Measurements from ENCODE around the gene CRELD1. TPM values are rescaled to one million over a fixed set of nuclear protein-coding genes. Genes with fewer than 3 reads are reported as not detected.

CRELD1 gene
- polyA plus RNA-seq, 12 donors, result 22.1 to 47.0 (median 31.3) TPM; not detected in 1

DNA sequence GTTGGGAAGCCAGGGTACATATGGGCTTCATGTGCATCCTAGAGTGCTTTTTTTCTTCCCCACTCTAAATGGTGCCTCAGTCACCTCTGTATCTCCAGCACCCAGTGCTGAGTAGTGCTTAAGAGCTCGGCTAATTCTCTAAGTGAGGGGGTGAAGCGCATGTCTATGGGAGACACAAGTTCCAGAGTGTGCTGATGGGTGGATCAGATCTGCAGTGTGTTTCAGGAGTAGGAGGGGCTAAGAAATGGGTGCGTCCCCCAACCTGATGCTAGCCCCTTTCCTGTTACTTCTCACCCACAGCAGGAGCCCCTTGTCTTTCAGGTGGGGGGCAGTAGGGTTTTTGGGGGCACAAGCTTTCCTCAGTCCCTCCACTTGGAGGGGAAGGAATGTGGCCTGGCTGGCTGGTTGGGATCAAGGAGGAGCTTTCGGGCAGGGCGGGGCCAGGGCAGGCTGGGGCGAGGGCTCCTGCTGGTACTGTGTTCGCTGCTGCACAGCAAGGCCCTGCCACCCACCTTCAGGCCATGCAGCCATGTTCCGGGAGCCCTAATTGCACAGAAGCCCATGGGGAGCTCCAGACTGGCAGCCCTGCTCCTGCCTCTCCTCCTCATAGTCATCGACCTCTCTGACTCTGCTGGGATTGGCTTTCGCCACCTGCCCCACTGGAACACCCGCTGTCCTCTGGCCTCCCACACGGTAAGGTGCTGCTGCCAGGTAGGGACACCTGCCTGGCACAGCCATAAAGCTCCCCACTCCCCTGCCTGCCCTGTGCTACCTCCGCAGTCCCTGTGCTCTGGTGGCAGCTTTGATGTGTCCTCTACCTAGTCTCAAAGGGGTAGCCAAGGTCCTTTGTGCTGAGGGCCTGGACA is 31.0 kb upstream of the CRELD1 start, which contains the start of gene IL17RE:
Gene IL17RE, plus strand, starts transcription at position 477 of the 866 bp plus-strand sequence. Its CDS starts 85 bp downstream, at position 562.
- no peak for DNase-seq

DNA sequence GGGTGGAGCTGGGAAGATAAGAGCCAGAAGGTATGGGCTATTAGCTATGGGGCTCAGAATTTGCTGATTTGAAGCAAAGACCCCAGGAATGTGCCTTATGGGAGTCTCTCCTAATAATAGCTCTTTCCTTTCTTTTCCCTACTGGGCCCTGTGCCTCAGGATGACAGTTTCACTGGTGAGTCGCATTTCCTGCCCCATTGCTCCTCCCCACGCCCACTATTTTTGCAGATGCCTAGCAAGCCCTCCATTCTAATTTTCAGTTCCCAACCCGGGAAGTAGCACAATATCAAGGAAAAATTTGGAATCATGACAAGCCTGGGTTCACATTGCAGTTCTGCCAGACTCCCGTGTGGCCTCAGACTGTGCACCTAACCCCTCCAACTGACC is 30.4 kb upstream of the CRELD1 start:
- DNase-seq, result no peak

DNA sequence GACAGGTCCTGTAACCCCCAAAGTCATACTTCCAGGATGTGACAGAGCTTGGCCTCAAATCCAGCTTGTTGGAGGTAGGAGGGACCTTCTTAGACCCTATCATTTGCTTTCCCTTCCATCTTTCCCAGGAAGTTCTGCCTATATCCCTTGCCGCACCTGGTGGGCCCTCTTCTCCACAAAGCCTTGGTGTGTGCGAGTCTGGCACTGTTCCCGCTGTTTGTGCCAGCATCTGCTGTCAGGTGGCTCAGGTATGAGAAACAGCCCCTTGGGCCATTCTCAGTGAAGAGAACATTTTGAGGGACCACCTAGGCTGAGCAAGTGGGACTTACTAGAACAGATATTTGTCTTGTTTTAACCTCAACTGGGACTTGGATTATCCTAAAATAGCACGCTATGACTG is 29.7 kb upstream of the CRELD1 start:
- no peak for DNase-seq

DNA sequence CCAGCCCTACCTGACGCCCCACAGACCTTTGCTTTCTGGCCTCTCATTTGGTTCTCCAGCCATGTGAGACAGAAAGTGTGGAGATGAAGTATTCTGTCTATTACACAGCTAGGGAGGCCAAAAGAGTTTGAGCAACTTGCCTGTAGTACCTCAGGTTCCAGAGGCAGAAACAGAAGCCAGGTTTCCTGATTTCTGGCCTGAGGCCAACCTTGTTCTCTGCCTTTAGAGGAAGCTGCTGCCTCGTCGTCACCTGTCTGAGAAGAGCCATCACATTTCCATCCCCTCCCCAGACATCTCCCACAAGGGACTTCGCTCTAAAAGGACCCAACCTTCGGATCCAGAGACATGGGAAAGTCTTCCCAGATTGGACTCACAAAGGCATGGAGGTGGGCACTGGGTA is 27.2 kb upstream of the CRELD1 start:
- DNase-seq, result no peak

DNA sequence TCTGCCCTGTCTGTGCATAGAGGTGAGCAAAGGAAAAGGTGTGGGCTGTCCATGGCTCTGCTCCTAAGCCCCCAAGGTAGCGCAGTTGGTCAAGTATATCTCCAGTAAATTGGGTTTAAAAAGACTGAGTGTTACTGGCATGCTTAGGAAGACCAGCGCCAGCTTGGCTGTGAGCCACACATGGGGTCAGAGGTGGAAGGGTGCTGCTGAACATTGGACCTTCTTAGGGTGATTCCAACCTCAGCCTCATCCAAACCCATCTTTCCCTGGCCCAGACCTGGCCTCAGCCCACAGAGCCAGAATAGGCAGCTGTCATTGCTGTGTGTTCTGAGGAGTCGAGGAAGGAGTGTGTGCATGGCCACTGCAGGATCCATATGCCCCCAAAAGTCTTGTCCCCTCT is 25.3 kb upstream of the CRELD1 start:
- DNase-seq, result no peak

DNA sequence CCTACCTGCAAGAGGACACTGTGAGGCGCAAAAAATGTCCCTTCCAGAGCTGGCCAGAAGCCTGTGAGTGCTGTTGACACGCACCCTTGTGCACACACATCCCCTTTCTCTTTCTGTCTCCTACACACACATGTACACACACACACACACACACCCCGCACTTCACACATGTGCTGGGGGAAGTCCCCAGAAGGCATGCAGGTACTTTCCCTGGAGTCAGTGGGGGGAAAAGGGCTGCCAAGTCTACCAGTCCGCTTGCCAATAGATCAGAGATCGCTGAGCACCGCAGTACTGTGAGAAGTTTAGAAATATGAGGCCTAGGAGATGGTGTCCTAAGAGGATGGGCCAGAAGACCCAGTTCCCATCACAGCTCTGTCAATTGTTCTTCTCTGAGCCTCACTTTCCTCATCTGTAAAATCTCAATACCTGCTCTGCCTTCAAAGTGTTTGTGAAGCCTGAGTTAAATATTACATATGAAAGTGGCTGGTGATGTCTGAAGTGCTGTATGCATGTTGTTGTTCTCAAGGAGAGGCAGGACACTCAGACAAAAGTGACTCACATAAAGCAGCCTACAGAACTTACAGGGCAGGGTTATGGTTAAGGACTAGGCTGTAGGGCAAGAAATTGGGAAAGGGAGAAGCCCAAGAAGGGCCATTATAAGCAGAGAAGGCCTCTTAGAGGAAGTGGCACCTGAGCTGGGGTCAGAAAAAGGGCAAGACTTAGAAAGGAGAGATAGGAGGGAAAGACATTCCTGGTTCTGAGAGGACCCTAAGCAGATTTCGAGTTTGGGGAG is 24.2 kb upstream of the CRELD1 start:
- DNase-seq, result no peak

DNA sequence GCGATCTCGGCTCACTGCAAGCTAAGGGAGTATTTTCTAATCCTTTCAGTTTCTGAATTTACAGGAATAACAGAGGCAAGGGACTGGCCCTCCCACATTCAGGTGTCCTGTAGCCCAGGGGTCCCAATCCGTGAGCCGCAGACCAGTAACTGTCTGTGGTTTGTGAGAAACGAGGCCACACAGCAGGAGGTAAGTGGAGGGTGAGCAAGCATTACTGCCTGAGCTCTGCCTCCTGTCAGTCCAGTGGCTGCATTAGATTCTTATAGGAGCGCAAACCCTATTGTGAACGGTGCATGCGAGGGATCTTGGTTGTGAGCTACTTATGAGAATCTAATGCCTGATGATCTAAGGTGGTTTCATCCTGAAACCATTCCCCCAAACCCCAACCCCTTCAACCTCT is 21.8 kb upstream of the CRELD1 start:
- DNase-seq, result no peak

DNA sequence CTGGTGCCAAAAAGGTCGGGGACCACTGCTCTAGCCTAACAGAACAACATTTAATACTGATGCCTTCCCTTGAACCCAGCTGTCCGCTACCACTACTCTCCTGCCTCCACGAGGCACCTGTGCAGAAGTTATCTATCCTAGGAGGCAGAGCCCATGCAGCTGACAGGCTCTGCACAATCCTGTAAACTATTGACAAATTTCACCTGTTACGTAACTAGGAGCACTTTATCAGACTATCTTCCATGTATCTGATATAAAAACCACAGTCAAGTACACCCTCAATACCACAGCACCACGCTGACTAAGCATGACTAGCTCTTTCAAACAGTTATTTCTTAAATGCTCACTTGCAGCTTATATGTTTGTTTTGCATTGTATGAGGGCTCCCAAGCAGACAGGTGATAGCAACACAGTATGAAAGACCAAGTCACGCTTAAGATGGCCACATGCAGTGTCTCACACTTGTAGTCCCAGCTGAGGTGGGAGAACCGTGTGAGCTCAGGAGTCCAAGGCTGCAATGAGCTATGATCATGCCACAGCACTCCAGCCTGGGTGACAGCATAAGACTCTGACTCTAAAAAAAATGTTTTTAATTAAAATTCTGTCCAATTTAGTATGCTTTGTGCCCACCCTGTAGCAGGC is 21.2 kb upstream of the CRELD1 start:
- no peak for DNase-seq

DNA sequence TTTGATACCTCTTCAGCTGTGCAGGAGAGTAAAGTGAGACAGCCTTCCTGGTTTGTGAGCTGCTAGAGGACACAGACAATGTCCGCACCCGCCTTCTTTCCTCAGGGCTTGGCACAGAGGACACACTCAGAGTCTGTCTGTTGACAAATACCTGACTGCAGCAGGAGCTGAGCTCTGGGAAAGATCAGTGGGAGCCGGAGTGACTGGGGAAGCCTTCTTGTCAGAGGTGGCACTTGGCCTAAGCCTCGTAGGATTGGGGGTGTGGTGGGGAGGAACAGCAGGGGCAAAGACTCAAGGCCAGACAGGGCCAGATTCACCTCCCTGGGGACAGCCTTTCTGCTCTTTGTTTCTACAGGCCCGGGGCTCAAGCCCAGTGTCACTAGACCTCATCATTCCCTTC is 20.0 kb upstream of the CRELD1 start:
- no peak for DNase-seq

DNA sequence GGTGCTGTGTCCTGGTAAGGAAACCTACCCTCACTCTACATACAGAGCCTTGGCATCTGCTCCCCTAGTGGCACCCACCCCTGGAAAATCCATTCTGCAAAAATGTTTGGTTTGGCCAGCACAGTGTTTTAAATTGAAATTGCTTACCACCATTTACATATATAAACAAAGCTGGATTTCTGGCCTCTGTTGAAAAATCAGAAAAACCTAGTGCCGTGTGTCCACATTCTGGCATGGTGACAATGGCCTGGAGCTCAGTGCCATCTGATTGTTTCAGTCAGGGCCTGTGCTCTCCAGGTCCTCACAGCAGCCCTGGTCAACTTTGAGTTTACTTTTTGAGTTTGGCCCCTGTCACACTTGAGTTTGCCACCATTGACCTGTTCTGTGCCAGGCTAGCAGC is 19.6 kb upstream of the CRELD1 start:
- DNase-seq, result no peak

DNA sequence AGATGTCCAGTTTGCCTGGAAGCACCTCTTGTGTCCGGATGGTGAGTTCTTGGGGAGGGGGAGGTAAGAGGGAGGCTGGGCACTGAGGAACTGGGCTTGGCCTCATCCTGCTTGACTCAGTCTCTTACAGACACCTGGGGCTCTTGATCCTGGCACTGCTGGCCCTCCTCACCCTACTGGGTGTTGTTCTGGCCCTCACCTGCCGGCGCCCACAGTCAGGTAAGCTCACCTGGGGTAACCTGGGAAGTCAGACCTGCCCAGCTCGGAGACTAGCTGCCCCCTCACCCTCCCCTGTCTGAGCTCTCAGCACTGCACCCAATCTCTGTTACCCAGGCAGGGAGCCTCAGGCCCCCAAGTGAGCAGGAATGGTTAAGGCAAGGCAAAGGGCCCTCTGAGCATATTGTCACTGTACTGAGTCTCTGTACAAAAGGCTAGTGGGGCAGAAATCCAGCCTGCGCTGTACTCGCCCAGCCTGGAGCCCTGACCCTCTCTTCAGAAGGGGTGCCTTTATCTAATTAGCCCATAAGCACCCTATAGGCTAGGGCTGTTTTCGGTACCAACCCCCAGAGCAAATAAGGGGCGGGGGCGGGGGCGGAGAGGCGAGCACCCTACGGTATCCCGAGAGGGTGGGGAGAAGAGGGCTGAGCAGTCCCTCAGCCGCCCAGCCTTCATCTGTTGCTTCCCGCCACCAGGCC is 18.9 kb upstream of the CRELD1 start:
- DNase-seq, result no peak

DNA sequence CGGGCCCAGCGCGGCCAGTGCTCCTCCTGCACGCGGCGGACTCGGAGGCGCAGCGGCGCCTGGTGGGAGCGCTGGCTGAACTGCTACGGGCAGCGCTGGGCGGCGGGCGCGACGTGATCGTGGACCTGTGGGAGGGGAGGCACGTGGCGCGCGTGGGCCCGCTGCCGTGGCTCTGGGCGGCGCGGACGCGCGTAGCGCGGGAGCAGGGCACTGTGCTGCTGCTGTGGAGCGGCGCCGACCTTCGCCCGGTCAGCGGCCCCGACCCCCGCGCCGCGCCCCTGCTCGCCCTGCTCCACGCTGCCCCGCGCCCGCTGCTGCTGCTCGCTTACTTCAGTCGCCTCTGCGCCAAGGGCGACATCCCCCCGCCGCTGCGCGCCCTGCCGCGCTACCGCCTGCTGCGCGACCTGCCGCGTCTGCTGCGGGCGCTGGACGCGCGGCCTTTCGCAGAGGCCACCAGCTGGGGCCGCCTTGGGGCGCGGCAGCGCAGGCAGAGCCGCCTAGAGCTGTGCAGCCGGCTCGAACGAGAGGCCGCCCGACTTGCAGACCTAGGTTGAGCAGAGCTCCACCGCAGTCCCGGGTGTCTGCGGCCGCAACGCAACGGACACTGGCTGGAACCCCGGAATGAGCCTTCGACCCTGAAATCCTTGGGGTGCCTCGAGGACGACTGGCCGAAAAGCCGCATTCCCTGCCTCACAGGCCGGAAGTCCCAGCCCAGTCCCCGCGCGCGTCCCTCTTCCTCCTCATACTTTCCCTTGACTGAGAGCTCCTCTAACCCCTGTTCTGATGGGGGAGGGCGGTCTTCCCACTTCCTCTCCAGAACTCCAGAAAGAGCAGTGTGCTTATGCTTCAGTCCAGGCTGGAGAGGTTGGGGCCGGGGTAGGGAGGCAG is 18.1 kb upstream of the CRELD1 start:
- DNase-seq, result peak; percentile 81

DNA sequence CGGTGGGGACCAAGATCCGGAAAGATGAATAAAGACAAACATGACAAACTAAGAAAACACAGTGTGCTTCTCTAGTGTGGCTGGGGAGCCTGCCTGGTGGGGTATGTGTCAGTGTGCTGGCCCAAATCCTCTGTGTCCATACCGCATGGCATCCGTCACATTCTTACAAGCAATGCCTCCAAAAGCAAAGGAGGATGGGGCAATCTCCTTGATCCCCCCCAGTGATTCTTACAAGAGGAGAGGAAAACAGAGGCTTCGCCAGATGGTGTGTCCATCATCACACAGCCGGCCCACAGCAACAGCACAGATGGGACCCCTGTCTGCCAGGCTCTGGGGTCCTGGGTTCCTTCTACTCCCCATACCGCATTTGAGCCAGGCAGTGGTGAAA is 17.3 kb upstream of the CRELD1 start:
- DNase-seq, result peak; percentile 31

DNA sequence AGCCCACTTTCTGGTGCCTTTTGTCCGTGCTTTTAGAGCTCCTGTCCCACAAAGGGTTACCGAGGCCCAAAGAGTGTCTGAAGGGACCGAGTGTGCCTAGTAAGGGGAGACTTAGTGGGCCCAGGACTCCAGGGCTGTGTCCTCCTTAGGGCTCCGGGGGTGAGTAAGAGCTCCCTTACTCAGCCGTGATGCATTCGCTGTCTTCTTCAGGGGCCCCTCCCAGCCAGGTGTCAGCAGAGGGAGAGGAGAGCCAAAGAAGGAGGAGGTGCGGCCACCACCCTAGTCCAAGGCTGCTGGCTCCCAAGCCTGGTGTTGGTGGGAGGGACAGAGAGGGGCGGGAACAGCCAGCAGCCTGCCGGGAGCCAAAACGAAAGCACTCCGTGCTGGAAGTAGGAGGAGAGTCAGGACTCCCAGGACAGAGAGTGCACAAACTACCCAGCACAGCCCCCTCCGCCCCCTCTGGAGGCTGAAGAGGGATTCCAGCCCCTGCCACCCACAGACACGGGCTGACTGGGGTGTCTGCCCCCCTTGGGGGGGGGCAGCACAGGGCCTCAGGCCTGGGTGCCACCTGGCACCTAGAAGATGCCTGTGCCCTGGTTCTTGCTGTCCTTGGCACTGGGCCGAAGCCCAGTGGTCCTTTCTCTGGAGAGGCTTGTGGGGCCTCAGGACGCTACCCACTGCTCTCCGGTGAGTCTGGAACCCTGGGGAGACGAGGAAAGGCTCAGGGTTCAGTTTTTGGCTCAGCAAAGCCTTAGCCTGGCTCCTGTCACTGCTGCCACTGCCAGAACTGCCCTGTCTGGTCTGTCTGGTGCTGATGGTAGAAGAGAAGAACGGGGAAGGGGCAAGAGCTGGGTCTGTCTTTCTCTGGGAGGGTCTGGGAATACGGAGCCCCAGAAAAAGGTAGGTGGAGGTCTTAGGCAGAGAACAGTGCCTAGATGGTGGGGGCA is 16.6 kb upstream of the CRELD1 start, which contains the start of gene IL17RC:
Gene IL17RC, plus strand, starts transcription at position 365 of the 947 bp plus-strand sequence. Its CDS starts 218 bp downstream, at position 583.
- peak; percentile 90 for DNase-seq

DNA sequence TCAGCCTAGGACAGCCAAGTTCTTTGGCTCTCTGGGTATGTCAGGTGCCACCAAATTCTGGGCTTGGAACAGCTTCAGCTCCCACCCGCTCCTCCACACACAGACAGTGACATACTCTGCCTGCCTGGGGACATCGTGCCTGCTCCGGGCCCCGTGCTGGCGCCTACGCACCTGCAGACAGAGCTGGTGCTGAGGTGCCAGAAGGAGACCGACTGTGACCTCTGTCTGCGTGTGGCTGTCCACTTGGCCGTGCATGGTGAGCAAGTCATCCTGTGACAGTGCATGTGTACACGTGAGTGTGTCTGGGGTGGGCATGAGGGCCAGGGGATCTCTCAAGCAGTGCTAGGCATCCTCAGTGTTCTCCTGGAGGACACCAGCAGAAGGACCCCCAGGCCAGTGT is 15.8 kb upstream of the CRELD1 start:
- no peak for DNase-seq

DNA sequence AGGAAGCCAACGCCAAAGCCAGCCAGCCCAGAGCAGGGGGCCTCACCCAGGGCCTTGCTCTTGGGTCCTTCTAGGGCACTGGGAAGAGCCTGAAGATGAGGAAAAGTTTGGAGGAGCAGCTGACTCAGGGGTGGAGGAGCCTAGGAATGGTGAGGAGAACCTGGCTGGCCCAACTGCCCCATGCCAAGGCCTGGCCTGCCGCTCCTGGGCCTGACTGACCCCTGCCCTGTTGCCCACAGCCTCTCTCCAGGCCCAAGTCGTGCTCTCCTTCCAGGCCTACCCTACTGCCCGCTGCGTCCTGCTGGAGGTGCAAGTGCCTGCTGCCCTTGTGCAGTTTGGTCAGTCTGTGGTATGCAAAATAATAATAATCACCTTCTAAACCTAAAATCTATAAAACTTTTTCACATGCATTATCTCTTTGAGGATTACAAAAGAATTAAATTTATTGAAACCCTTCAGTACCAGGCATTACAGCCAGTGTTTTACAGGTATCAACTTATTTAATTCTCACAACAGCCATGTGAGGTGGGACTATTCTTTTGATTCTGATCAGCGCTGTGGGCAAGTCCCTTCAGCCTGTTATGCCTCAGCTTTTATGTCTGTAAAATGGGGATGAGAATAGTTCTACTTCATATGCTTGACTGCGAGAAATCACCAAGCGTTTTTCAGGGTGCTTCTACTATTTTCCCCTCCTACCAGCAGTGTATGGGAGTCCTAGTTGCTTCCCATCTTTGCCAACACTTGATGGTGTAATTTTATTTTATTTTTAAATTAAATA is 15.2 kb upstream of the CRELD1 start:
- no peak for DNase-seq

DNA sequence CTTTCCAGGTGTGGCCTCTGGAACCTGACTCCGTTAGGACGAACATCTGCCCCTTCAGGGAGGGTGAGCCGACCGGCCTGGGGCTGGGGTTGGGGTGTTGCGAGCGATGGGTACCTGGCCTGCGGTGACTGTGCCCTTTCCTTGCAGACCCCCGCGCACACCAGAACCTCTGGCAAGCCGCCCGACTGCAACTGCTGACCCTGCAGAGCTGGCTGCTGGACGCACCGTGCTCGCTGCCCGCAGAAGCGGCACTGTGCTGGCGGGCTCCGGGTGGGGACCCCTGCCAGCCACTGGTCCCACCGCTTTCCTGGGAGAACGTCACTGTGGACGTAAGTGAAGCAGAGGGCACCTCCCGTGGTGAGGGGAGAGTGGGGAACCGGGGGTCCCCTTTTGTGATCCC is 5.5 kb upstream of the CRELD1 start:
- DNase-seq, result no peak

DNA sequence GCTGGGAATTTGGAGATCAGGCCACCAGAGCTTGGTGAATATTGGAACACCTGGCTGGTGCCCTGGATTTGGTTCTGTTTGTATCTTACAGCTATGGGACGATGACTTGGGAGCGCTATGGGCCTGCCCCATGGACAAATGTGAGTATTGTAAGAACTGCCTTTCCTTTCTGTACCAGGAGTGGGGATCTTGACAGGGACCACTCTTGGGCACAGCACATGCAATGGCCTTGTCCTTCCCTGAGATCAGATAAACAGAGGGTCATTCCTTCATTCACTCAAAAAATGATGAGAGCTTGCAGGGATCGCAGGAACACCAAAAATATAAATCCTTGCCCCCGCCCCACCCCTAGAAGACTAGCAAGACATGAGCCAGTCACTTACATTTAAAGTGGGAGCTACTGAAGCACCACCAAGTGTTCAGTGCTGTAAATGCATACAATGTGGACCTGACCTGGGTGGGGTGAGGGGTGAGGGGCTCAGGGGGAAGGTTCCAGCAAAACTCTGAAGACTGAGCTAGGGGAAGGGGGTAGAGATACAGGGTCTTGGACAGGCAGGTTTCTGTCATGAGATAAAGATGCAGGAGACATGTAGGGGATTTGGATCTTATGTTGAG is 2.7 kb upstream of the CRELD1 start:
- DNase-seq, result no peak
